NCI-H1048 (cell line): Measurements from ENCODE around the gene GRM8.
A peak's percentile ranks its signal among the peaks of the same experiment; 100 is the strongest.

Experiments
- DNase-seq: peaks from one replicate; lab custom pipeline; 2025; lab: John Stamatoyannopoulos, UW

Gene GRM8

GRCh38 chr7:127252778-127253280, at the start of gene GRM8:
GRM8 (minus strand) TSS chr7:127252941.
- DNase-seq: peak; percentile 18

GRCh38 chr7:127290801-127291361, 38.1 kb upstream of the GRM8 start:
- no peak for DNase-seq

- no peak for DNase-seq
These were observed 37.4 kb upstream of the GRM8 start for GRCh38 chr7:127290116-127290655.

GRCh38 chr7:127287133-127287532, 34.4 kb upstream of the GRM8 start:
- DNase-seq: no peak

GRCh38 chr7:127270093-127270492, 17.4 kb upstream of the GRM8 start:
- DNase-seq: no peak

GRCh38 chr7:127266047-127266446, 13.3 kb upstream of the GRM8 start:
- no peak for DNase-seq

GRCh38 chr7:127264219-127264618, 11.5 kb upstream of the GRM8 start:
- no peak for DNase-seq

- DNase-seq: no peak
These were observed 5.4 kb upstream of the GRM8 start for GRCh38 chr7:127258111-127258510.

GRCh38 chr7:127257086-127257485, 4.3 kb upstream of the GRM8 start:
- no peak for DNase-seq

- DNase-seq: no peak
These were observed 3.4 kb upstream of the GRM8 start for GRCh38 chr7:127256041-127256725.

GRCh38 chr7:127254163-127254684, 1.5 kb upstream of the GRM8 start:
- DNase-seq: no peak

GRCh38 chr7:127253281-127254162, 781 bp upstream of the GRM8 start:
- DNase-seq: peak; percentile 7

GRCh38 chr7:127252377-127252713, 396 bp downstream of the GRM8 start:
- no peak for DNase-seq

- no peak for DNase-seq
These were observed 1.0 kb downstream of the GRM8 start for GRCh38 chr7:127251465-127252376.

GRCh38 chr7:127251036-127251464, 1.7 kb downstream of the GRM8 start:
- DNase-seq: no peak

GRCh38 chr7:127250312-127251035, 2.3 kb downstream of the GRM8 start:
- DNase-seq: no peak

GRCh38 chr7:127245607-127246006, 7.1 kb downstream of the GRM8 start:
- DNase-seq: no peak

- no peak for DNase-seq
These were observed 7.7 kb downstream of the GRM8 start for GRCh38 chr7:127245002-127245401.

GRCh38 chr7:127239814-127240213, 12.9 kb downstream of the GRM8 start:
- no peak for DNase-seq

GRCh38 chr7:127233630-127234029, 19.1 kb downstream of the GRM8 start:
- no peak for DNase-seq

GRCh38 chr7:127231415-127231814, 21.3 kb downstream of the GRM8 start:
- DNase-seq: no peak
